Amygdala (tissue), 56 donors: ENCODE measurements around the gene SERTAD2.

Experiments
- DNase-seq, 56 donors: peaks; one replicate each; lab custom pipeline; 2025; lab: John Stamatoyannopoulos, UW

Gene SERTAD2

GRCh38 chr2:64632835-64633819 is 20.6 kb downstream of the SERTAD2 start:
- DNase-seq: no peak

GRCh38 chr2:64631771-64632170 is 21.9 kb downstream of the SERTAD2 start:
- DNase-seq: no peak

GRCh38 chr2:64630752-64631151 is 23.0 kb downstream of the SERTAD2 start:
- DNase-seq: no peak

- DNase-seq: no peak
These were observed 23.8 kb downstream of the SERTAD2 start for GRCh38 chr2:64629875-64630274.

DNA sequence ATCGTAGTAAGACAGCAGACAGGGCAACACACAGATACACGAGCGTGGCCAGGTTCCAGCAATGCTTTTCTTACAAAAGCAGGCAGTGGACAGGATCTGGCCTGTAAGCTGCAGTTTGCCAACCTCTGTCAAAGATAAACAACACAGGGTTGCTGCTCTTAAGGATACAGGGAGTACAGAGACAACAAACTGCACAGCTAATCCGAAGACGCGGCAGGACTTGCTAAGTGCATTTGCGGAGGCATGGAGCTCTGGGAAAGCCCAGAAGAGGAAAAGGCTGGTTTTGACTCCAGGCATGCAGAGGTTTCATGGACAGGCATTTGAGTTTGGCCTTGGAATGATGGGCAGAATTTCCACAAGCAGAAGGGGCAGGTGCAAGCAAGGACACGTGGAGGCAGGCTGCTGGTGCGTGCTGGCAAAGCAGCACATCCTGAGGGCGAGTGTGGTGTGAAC is 24.4 kb downstream of the SERTAD2 start:
- DNase-seq: no peak

- no peak for DNase-seq
These were observed 25.6 kb downstream of the SERTAD2 start for GRCh38 chr2:64627860-64628841.

DNA sequence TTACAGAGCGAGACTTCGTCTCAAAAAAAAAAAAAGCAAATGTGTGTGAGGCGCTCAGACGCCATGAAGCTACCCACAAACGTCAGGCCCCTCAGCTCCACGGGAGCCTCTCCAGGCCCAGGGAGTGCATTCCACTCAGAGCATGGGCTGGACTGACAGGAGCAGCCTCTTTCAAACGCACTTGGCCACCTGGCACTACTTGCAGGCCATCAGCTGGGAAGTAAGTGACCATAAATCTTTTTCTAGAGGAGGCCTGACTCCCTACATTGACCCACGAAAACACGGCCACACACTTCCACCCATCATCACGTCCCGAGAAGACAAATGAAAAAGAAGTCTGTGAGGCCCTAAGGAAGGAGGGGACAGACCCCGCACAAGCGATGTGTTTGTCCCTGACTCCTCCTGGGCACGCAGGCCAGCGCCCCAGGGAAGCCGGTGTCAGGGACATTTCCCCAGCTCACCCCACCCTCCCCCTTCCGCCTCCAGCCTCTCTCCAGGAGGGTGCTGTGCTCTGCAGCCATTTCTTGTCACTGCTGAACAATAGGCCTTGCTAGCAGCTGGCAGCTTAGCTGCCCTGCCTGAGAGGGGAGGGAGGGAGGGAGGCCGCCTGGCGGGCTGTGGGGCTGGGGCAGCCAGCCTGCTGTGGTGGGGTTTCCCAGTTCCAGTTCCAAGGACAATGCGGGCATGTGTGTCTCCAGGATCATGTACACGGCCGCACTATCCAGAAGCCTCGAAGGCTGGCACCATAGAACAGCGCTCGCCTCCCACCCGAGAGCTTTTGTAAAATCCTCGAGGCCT is 26.6 kb downstream of the SERTAD2 start:
- DNase-seq: peak in 42 of 56 donors; percentile 17 to 77 (median 48)

DNA sequence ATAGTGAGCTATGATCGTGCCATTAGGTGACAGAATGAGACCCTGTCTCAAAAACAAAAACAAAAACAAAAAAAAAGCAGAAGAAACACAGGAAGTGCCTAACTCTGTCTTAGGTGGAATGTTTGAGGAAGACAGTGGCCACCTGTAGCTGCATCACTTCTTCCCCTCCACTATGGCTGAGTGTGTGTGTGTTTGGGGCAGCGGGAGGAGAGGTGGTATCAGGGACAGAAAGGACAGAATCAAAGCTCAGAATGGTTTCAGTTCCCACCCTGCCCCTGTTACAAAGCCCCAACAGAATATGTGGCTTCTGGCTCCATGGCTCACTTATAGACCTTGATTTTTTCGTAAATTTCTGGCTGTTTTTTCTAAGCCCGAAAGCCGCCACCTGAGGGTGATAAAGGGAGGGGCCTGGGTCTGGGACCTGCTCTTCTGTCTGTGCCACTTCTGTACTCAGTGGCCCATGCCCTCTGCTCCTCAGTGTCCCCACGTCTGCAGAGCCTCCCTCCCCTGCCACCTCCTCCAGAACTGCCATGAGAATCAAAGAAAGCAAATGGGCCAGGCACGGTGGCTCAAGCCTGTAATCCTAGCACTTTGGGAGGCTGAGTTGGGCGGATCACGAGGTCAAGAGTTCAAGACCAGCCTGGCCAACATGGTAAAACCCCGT is 27.4 kb downstream of the SERTAD2 start:
- DNase-seq: no peak

DNA sequence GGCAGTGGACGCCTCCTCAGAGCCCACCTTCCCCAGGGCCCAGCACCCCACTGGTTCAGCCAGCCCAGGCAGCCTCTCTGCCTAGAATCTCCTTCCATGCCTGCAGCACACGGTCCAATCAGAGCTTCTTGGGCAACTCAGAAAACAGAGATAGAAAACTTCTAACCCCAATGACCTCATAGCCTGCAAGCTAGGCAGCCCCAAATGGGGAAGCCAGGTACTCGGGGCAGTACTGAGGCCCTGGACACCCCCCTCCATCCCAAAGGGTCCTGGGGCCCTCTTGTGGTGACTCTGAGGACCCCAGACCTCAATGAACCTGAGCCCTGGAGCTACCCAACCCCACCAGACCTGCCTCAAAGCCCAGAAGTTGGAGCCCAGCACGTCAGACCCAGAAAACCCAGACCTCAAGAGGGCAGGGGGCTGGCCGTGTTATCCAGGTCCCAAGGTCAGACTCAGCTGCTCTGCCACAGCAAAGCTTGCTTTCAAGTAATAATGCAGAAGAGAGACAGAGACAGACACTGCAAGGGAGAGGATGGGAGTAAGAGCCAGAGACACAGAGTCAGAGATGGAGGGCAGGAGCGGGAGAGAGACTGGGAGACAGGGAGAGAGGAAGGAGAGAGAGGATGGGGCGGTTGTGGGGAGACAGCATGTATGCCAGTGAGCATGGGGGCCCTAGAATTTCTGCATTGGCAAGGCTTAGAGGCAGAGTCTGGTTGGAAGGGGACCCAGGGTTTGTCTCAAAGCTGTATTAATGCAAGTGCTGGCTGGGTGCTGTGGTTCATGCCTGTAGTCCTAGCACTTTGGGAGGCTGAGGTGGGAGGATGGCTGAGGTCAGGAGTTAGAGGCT is 28.2 kb downstream of the SERTAD2 start:
- no peak for DNase-seq

- no peak for DNase-seq
These were observed 28.9 kb downstream of the SERTAD2 start for GRCh38 chr2:64624862-64625261.

GRCh38 chr2:64624108-64624610 is 29.6 kb downstream of the SERTAD2 start:
- no peak for DNase-seq

GRCh38 chr2:64623242-64623850 is 30.4 kb downstream of the SERTAD2 start:
- DNase-seq: no peak

DNA sequence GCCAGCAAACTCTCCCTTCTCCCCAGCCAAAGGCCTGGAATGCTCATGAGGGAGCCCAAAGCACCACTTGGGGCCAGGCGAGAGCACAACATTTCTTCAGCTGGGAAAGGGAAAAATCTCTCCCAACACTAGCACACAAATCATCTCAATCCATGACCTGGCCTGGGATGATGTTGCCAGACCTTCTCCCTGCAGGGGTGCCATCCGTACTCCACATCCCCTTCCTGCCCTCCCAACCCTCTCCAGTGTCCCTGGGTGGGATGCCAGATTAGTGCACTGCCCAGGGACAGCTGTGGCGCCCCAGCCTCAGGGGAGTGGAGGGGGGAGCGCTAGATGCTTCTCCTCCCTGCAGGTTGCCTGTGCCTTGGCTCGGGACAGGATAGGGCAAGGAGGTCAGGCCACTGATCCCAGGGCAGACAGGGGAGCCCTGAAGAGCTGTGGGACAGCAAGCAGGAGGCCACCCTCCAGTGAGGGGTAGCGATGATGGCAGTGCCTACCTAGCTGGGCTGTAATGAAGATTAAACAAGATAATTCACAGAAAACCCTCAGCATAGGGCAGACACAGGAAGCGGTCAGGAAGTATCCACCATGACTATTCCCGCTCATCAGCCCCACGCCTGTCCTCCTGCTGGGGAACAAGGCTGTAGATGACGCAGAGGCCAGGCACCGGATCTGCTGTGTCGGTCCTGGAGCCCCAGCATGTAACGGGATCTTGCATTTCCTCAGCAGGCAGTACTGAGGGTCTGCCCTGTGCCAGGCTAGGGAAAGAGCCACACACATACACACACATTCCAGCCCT is 31.1 kb downstream of the SERTAD2 start:
- peak in 1 of 56 donors; percentile 9 for DNase-seq

DNA sequence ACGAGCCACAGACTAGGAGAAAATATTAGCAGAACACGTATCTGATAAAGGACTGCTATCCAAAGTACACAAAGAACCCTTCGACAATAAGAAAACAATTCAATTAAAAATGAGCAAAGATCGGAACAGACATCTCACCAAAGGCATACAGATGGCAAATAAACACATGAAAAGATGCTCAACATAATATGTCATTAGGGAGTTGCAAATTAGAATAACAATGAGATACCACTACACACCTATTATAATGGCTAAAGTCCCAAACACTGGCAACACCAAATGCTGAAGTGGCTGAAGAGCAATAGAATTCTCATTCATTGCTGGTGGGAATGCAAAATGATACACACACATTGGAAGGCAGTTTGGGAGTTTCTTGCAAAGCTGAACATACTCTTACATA is 33.1 kb downstream of the SERTAD2 start:
- DNase-seq: no peak

DNA sequence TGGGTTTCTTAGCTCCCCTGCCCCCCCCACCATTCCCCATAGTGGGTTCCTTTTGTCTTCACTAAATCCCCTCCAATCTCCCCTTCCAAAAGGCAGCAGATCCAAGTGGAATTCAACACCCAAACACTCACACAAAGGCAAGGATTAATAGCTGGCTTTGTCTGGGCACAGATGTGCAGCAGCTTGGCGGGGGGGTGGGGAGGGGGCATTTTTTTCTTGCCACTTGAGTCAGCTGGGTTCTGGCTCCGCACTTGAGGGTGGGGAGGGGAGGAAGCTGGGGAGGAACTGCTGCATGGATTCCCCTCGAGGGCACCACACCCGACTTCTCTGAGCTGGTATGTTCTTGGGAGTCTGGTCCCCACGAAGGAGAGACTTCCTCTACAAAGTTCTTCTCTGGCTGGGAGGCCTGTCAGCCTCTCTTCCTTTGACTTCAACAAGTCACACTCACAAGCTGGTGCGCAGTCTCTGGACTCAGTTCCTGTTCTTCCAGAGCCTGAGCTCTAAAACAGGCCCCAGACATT is 36.0 kb downstream of the SERTAD2 start:
- DNase-seq: peak in 20 of 56 donors; percentile 9 to 62 (median 28)

GRCh38 chr2:64615844-64616536 is 37.7 kb downstream of the SERTAD2 start:
- DNase-seq: no peak
